Uterus (tissue), 2 donors: ENCODE data around the gene RFX7.

Experiments used
- CTCF ChIP-seq, 4 experiments: fragments of 200-600 bp in 2 of 4; fragments of 450-650 bp in 2 of 4; sonication (generic) in 2 of 4; IDR thresholded peaks; one replicate each; pipeline ENCODE4 v1.5.1; 2016 to 2019; ENCODE audit warnings: antibody characterized with exemption in 4 of 4, mild to moderate bottlenecking in 2 of 4, moderate library complexity in 1 of 4
- POLR2A ChIP-seq, 2 donors: fragments of 450-650 bp; IDR thresholded peaks; one replicate each; pipeline ENCODE4 v1.6.1; 2016; ENCODE audit warnings: antibody characterized with exemption in 2 of 2, mild to moderate bottlenecking in 1 of 2, moderate library complexity in 1 of 2

GRCh38 chr15:56064152-56064551, 179.5 kb downstream of the RFX7 start:
- no peak for TF ChIP-seq CTCF (IDR thresholded peaks at IDR 0.05)
- no peak for TF ChIP-seq POLR2A (IDR thresholded peaks at IDR 0.05)
